GM19351 (cell line): ENCODE measurements around the gene PHLPP1.
A peak's percentile ranks its signal among the peaks of the same experiment; 100 is the strongest.

ENCODE experiments used
- ATAC-seq: cut with Tn5 transposase; IDR thresholded peaks from one replicate; pipeline ENCODE4 v1.9.1; 2021; ENCODE audit warnings: mild to moderate bottlenecking, moderate library complexity; ENCODE audit not compliant: unreplicated experiment

PHLPP1 gene

DNA sequence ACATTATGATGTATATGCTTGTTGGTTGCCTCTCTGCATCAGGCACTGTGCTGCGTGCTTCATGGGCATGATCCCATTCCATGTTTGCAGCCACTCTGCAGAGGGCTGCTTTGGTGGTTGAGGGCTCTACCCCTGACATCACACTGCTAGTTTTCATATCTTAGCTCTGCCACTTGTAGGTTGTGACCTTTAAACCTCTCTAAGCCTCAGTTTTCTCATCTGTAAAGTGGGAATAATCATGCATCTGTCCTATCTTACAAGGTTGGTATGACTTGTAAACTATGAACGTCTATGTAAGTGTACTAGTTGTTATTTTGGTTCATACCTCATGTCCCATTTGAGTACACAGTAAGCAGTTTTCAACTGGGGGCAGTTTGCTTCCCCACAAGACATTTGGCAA lies 260.4 kb downstream of the PHLPP1 start:
- no peak for ATAC-seq

DNA sequence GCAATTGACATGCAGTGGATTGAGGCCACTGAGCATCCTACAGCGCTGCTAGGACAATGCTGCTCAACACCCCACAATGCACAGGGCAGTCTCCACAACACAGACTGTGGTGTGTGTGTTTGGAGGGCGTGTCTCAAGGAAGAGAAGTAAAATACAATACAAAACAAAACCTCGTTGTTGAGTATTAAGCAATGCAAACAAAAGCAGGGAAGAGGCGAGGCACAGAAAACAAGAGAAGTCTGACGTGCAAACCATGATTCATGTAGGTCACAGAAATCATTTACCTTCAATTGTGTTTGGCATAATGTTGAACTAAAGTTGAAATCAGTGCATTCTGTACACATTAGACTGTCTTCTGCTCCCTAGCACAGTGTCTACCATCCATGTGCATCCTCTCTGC lies 260.9 kb downstream of the PHLPP1 start:
- ATAC-seq, result no peak

DNA sequence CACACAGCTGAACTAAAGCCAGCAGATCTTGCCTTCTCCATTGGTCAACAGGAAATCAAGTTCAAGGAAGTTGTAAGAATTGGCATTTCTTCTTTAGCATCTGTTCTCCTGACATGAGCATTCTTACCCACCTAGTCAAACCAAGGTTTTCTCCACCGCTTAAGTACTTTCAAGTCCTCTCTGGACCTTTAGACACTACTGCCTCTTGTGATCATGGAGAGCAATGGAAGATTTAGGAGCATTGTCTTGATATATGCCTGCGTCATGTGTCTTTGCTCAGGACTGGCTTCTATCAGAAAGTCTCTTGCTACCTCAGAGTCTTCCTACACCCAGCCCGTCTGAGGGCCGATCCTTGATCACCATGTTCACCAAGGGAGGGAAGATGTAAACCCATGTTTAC lies 262.2 kb downstream of the PHLPP1 start:
- no peak for ATAC-seq

DNA sequence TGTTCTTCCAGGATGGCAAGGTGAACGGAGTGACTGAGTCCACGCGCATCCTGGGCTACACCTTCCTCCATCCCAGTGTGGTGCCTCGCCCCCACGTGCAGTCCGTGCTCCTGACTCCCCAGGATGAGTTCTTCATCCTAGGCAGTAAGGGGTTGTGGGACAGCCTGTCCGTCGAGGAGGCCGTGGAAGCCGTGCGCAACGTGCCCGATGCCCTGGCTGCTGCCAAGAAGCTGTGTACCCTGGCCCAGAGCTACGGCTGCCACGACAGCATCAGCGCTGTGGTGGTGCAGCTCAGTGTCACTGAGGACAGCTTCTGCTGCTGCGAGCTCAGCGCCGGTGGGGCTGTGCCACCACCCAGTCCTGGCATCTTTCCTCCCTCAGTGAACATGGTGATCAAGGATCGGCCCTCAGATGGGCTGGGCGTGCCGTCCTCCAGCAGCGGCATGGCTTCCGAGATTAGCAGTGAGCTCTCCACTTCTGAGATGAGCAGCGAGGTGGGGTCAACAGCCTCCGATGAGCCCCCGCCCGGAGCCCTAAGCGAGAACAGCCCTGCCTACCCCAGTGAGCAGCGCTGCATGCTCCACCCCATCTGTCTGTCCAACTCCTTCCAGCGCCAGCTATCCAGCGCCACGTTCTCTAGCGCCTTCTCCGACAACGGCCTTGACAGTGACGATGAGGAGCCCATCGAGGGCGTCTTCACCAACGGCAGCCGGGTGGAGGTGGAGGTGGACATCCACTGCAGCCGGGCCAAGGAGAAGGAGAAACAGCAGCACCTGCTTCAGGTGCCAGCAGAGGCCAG lies 263.1 kb downstream of the PHLPP1 start:
- no peak for ATAC-seq

DNA sequence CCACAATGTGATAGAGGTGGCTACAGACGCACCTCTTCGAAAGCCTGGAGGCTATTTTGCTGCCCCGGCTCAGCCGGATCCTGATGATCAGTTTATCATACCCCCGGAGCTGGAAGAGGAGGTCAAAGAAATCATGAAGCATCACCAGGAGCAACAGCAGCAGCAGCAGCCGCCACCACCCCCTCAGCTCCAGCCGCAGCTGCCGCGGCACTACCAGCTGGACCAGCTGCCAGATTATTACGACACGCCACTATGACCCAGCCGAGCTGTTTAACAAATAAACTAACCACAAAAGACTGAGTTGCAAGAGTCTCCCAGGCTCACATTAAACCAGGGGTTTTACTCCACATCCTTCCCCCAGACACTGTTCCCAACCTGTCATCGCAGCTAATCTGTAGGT lies 263.8 kb downstream of the PHLPP1 start:
- ATAC-seq, result no peak

DNA sequence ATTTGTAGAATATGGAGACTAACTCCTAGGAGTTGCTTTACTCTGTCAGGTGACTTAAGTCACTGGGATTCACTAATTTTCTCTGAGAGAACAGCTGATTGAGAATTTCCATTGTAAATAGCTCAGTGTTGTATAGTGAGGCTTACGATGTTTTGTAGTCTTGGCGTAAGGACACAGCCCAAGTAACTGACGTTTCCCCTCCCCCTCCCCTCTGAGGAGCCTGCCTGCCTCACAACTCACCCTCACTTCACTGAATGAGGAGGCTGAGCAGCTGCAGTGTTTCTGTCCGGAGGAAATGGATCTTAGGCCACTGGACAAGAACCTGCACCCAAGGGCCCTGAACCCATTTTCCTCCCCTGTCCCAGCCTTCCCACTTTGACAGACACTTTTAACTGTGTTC lies 264.6 kb downstream of the PHLPP1 start:
- no peak for ATAC-seq

DNA sequence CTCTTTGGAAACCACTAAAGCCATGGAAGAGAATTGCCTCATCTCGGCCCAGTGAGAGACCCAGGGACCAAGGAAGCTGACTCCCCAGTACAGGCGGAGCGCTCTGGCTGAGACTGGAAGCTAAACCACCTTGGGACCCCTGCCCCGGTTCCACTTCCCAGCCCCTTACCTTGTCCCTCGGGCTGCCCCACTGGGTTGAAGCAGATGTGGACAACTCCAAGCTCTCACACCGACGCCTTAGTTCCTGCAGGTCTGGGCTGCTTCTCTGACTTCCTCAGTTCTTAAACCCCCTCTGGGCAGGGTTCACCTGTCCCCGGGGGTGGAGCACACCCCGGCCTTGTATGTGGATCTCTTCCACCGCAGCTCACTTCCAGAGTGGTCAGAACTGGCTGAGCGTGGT lies 266.2 kb downstream of the PHLPP1 start:
- ATAC-seq, result no peak

DNA sequence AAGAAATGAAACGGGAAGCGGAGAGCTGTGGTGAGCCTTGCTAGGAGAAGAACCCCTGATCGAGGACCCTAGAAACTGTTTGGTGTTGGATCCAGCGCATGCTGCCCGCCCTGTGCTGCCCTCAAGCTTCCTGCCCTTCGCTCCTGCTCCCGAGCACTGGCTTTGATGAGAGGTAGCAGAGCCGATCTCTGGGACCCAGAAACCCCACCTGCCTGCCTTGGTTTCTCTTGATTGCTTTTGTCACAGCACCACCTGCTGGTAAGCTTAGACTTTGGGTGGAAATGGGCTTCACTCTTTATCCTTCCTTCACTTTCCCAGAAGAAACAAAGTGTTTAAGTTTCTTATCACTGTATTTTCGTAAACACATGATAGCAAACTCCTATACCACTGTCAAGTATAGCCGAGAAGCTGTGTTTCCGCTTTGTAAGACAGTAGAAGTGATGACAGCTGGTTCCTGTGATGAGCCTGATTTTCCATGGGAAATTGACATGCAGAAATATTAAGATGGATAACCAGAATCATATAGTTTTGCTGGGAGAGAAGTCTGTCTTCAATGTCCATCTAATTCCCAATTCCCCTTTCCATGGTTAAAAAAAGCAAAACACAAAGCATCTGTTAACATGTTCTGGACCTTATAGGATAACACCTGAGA lies 267.4 kb downstream of the PHLPP1 start:
- ATAC-seq, result peak; percentile 81

DNA sequence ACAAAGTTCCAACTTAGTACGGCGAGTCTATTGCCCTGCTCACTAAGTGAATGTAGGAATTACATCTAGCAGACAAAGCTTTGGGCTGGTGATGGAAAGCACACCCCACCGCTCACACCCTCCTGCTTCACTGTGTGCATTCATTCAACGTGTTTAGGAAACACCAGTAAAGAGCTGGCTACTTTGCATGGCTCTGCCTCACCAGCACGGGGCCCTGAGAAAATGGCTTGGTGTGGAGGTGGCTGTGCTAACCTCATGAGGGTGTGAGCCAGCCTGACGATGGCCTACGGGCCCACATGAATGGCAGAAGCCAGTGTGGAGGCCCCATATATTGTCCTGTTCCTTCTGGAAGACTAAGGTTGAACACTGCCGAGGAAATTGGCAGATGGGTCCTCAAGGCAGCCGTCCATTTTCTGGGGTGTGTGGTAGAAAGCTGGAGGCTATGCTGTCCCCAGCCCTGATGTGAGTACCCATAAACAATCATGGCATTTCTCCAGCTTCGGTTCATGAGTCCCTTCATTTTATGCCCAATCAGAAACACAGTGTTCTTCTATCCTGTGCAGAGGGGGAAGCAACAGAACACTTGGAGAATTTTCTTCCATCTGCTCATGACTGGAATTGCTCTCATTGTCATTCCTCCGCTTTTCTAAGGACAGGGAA lies 269.4 kb downstream of the PHLPP1 start:
- ATAC-seq, result no peak

DNA sequence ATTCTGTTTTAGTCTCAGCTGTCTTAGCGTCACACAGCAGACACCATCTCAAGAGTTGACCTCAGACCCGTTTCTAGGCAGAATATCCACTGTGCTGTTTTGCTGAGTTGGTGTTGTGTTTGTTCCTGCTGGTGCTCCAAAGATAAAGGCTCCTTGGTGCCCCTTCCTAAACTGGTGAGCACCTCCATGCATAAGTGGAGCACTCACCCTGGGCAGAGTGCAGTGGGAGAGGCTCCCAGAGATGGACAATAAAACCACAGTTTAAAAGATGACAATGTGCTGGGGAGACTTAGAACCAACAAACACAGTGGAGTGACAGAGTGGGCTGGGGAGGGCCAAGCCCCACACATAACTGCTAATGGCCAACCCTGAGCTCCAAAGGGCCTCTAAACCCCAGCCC lies 271.1 kb downstream of the PHLPP1 start:
- ATAC-seq, result no peak

DNA sequence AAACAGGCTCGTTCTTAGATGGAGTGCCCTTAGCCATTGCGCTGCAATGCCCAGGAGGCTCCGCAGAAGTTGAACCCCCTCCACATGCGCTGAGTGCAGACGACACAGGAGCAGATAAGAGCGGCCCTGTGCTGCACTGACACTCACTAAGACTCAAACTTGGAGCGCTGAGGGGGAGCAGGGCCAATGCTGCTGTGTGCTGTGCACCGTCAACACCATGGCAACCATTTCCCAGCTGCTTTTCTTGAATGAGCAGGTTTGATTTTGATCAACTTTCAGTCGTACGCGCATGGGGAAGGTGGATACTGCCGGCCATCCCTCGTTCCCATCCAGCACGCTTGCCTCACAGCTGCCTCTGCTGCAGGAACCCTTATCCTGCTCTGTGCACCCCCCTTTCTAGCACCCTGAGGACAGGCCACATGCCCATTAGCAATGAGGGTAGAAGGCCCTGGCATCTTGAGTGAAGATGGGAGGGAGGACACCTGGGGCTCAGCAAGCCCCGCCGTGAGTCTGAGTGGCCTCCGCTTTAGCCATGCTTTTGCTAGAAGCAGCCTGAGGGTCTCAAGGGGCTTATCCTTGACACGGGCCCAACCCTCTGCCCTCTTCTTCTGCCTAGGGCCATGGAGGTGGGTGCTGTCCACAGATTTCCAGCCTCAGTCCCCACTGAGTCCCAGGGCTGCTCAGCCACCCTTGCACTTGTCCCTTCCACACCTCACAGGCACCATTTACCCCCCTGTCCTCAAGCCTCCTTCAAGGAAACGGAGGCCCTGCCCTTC lies 271.9 kb downstream of the PHLPP1 start:
- no peak for ATAC-seq

DNA sequence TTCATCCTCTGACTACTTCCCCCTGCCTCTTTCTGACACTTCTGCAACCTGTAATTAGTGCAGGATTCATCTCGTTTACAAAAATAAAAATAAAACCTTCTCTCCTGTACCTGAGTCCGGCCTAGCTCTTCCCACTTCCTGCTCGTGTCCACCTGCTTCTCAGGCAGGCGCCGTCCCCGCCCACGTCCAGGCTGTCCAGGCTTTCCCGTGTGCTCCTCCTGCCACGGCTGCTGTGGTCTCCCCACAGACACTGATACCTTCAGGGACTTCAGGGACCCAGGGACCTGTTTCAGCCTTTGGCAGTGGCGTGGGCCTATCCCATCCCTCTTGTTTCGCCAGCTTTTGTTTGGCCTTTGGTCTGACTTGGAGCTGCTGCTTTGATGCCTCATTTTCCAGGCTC lies 272.5 kb downstream of the PHLPP1 start:
- no peak for ATAC-seq

DNA sequence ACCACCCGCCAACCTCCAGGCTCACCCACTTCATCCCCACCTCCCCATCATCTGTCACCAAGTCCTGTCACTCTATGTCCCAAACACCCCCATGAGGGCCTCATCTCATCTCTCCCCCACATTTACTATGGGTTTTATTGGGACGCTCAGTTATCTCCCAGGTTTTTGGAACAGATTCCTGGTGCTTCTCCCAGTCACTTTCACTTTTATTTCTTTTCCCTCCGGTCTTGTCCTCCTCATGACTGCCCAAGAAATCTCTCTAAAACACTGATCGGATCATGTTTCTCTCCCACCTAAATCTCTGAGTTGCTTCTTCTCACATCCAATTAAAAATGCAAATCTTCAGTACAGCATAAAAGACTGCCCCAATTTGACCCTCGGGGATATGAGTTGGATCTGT lies 273.1 kb downstream of the PHLPP1 start:
- no peak for ATAC-seq

DNA sequence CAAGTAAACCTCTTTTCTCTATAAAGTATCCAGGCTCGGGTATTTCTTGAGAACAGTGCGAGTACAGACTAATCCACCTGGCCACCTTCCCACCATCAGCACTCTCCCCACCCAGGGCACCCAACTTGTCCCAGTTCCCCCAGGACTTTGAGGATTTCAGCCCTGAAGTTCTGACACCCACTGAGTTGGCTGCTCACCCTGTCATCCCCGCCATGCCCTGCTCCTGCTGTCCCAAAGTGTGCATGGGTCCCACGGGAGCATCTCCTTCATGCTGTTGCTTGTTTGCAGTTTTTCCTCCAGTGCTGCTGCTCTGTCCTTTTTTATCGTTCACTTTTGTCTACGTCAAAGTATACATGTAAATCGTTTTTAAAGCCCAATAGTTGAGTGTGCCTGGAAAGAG lies 273.9 kb downstream of the PHLPP1 start:
- no peak for ATAC-seq

DNA sequence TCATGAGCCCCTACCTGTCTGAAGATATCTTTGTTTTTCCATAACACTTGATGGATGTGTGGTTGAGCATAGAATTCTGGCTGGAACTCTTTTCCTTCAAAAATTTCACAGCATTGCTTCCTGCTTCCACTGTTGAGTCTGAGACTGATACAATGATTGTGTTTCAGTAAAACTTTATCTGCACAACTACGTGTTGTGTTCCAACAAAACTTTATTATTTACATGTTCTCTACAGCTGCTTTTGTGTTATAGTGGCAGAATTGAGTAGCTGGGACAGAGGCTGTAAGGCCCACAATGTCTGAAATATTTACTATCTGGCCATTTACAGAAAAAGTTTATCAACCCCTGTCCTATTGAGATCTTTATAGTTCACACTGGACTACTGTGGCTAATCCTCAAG lies 275.3 kb downstream of the PHLPP1 start:
- no peak for ATAC-seq

DNA sequence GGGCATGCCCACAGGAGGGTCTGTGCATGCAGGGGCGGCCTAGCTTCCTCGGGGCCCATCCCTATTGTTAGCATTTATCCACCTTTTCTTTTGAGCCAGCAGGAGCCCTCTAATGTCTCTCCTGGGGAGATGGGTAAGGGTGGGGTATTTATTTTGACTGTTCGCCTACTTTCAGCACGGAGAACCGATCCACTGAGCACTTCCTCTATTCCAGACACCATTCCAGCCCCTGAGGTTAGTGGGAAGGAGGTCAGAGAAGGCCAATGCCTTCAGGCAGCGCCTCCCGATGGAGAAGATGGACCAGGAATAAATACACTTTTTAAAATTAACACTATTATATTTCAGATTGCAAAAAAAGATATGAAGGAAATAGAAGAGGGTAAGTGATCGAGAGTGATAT lies 276.0 kb downstream of the PHLPP1 start:
- ATAC-seq, result no peak

DNA sequence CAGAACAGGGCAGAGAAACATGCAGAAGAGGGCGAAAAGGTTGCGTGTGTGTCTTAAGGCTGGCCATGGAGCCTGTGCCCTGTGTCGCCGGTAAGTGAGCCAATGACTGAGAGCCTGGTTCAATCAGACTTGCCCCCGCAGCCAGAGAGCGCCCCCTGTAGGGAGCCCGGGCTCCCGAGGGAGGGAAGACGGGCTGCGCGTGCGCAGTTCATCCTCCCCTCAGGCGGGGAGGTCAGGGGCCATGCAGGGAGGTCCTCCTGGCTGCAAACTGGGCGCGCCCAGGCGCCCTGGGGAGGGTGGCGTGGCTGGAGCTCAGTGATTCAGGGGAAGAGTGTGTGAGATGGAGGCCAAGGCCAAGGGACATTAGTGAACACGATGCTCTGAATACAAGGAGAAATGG lies 276.6 kb downstream of the PHLPP1 start:
- no peak for ATAC-seq

DNA sequence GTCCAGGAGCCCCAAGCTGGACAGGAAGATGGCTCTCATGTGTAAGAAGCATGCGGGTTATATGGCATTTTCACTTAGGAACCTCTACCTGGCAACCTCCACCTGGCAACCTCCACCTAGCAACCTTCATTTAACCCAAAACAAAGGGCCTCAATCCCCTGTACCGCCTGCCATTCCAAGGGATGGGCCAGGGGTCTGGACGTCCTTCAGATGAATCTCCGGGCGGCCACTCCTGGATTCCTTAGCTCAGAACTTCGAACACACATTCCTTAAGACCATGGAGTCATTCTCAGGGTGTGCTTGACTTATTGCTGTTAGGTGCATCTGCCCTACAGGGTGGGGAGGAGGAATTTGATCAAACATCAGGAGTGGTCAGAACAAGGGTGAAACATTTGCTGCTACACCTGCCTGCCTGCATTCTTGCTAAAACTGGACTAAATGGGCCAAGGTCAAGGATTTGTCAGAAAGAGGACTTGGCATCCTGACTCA lies 277.6 kb downstream of the PHLPP1 start:
- no peak for ATAC-seq

DNA sequence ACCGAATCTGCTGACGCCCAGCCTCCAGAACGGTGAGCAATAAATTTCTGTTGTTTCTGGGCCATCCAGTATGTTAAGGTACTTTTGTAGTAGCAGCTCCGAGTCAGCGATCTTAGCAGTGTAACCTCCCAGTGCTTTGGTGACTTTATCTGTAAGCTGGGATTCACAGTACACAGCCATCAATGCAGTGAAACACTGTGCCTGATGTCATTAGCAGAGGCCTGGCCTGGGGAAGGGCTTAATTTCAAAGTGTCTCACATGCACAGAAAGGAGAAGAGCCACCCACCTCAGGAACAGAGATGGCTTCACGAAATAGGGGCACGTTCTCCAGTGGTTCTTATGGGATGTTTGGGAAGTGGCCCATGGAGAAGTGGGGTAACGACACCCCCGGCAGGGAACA lies 281.2 kb downstream of the PHLPP1 start:
- ATAC-seq, result no peak

DNA sequence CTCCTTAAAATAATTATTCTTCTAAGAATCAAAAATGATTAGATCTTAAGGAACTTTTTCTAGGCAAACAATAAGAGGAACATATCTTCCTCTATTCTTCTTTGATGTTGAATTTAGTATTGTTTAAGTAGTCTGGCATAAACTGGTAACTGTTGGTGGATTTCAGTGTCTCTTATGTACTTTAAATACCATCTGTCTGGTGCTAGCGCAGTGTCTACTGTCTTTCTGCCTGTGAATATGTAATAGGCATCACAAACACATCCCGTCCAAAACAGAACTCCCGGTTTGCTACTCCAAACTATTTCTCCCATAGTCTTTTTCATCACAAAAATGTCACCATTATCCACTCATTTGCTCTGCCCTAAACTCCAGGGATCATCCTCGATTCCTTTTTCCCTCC lies 281.7 kb downstream of the PHLPP1 start:
- no peak for ATAC-seq

DNA sequence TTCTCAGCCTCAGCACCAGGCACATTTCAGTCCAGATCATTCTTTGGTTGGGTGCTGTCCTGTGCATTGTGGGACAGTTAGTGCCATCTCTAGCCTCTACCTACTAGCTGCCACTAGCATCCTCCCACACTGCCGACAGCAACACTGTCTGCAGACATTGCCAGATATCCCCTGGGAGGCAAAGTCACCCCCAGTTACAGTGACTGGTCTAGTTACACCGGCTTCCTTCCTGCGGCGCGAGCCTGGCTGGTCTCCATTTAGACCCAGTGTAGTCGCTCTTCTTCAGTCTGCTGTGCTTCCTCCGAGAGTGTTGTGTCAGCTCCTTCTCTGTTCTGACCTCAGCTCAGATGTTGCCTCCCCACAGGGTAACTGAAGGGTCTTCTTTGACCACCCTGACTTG lies 283.1 kb downstream of the PHLPP1 start:
- no peak for ATAC-seq
